Endothelial cell of umbilical vein (primary cell): ENCODE results near the gene ANKS1A. TPM values are rescaled to one million over a fixed set of nuclear protein-coding genes. Genes with fewer than 3 reads are reported as not detected.

Experiments used
- BruUV-seq: library from RNA; stranded (reverse); fragments of 400-500 nt; replicated peaks from 2 replicates; lab custom pipeline; 2021; lab: Mats Ljungman, UMichigan
- CTCF ChIA-PET: fragments of 300-600, 350-600 bp; sonication (Branson Sonifier 250); formaldehyde crosslinking; loops from one replicate; lab custom pipeline; 2021; ENCODE audit warnings: antibody characterized with exemption, inconsistent platforms; lab: Charles Lee
- POLR2A ChIA-PET: fragments of 300-600, 350-600 bp; sonication (Branson Sonifier 250); formaldehyde crosslinking; loops from one replicate; lab custom pipeline; 2021; ENCODE audit warnings: antibody characterized with exemption, inconsistent platforms; lab: Charles Lee
- DNase-seq: peaks from one replicate; pipeline ENCODE4 v3.0.0-alpha.2; 2011; ENCODE audit warnings: low read depth, low spot score
- FAIRE-seq: peaks from 2 replicates; lab custom pipeline; 2011; peaks lifted over from hg19 to GRCh38; lab: Jason Lieb, UNC
- H2AFZ ChIP-seq: 2 replicates; pipeline ENCODE4 v1.6.0; 2012; ENCODE audit warnings: low read depth, low read length, control low read depth, inconsistent platforms
- H3K27ac ChIP-seq: 2 replicates; pipeline ENCODE4 v1.5.1; 2011; ENCODE audit warnings: low read depth, mild to moderate bottlenecking, control low read depth, low read length, moderate library complexity; ENCODE audit not compliant: insufficient read depth
- H3K27me3 ChIP-seq, 2 experiments: 2 replicates each; pipeline versions ENCODE4 v1.6.0 to v1.6.1; 2011; ENCODE audit warnings: low read length in 2 of 2, mixed read lengths in 1 of 2; ENCODE audit not compliant: control insufficient read depth in 2 of 2, insufficient read depth in 2 of 2
- H3K36me3 ChIP-seq, 2 experiments: 2 replicates in 1 of 2; 3 replicates in 1 of 2; pipeline ENCODE4 v1.5.1; 2011; ENCODE audit warnings: low read length in 2 of 2, mild to moderate bottlenecking in 1 of 2, moderate library complexity in 1 of 2; ENCODE audit not compliant: control insufficient read depth in 2 of 2, insufficient read depth in 2 of 2; ENCODE audit errors: extremely low read depth in 1 of 2
- H3K4me1 ChIP-seq: 3 replicates; pipeline ENCODE4 v1.5.1; 2011; ENCODE audit warnings: mild to moderate bottlenecking, low read length; ENCODE audit not compliant: control insufficient read depth, insufficient read depth; ENCODE audit errors: extremely low read depth
- H3K4me2 ChIP-seq: 2 replicates; pipeline ENCODE4 v1.6.1; 2011; ENCODE audit warnings: low read length, control low read depth, mixed read lengths; ENCODE audit not compliant: insufficient read depth
- H3K4me3 ChIP-seq, 3 experiments: fragments of 200-600 bp in 1 of 3; sonication (generic), shearing (Covaris generic) in 1 of 3; replicated peaks in 1 of 3; 2 replicates each; pipeline ENCODE4 v1.5.1; 2011 to 2016; ENCODE audit warnings: control low read depth in 3 of 3, low read length in 3 of 3, mild to moderate bottlenecking in 2 of 3, inconsistent platforms in 1 of 3, low read depth in 1 of 3, moderate library complexity in 1 of 3; ENCODE audit not compliant: insufficient read depth in 1 of 3
- H3K79me2 ChIP-seq: 2 replicates; pipeline ENCODE4 v1.6.0; 2012; ENCODE audit warnings: low read length, inconsistent platforms; ENCODE audit not compliant: control insufficient read depth, insufficient read depth
- H3K9ac ChIP-seq: replicated peaks from 2 replicates; pipeline ENCODE3; 2011; ENCODE audit warnings: low read length, control low read depth; ENCODE audit not compliant: insufficient read depth; ENCODE audit errors: extremely low read depth
- H3K9me1 ChIP-seq: replicated peaks from 3 replicates; pipeline ENCODE4 v1.6.0; 2011; ENCODE audit warnings: mild to moderate bottlenecking, low read length; ENCODE audit not compliant: control insufficient read depth, insufficient read depth; ENCODE audit errors: extremely low read depth
- H3K9me3 ChIP-seq: replicated peaks from 2 replicates; pipeline ENCODE4 v1.5.1; 2012; ENCODE audit warnings: low read length, inconsistent platforms; ENCODE audit not compliant: control insufficient read depth, insufficient read depth
- H4K20me1 ChIP-seq: replicated peaks from 2 replicates; pipeline ENCODE3; 2011; ENCODE audit warnings: mild to moderate bottlenecking, low read length; ENCODE audit not compliant: control insufficient read depth, insufficient read depth; ENCODE audit errors: extremely low read depth
- CTCF ChIP-seq, 2 donors: IDR thresholded peaks; 1 replicate in 1 of 2; 2 replicates in 1 of 2; pipeline ENCODE4 v1.5.1; 2011; ENCODE audit warnings: low read length in 2 of 2, mild to moderate bottlenecking in 2 of 2, moderate library complexity in 2 of 2, control low read depth in 1 of 2, inconsistent platforms in 1 of 2, low read depth in 1 of 2; ENCODE audit not compliant: insufficient read depth in 1 of 2; ENCODE audit errors: extremely low read depth in 1 of 2
- EZH2 ChIP-seq: IDR thresholded peaks from 2 replicates; pipeline ENCODE4 v1.6.1; 2012; ENCODE audit warnings: borderline replicate concordance, low read depth, mild to moderate bottlenecking, moderate library complexity, low read length, inconsistent platforms; ENCODE audit not compliant: severe bottlenecking
- FOS ChIP-seq: IDR thresholded peaks from 2 replicates; pipeline ENCODE4 v1.6.1; 2011; ENCODE audit warnings: mild to moderate bottlenecking, low read length, moderate library complexity, borderline replicate concordance; ENCODE audit not compliant: insufficient read depth
- GATA2 ChIP-seq: IDR thresholded peaks from 2 replicates; pipeline ENCODE4 v1.7.0; 2011; ENCODE audit warnings: low read depth, mild to moderate bottlenecking, moderate library complexity, mixed read lengths, low read length; ENCODE audit not compliant: insufficient read length, insufficient read depth
- JUN ChIP-seq: IDR thresholded peaks from 2 replicates; pipeline ENCODE4 v1.6.1; 2011; ENCODE audit warnings: borderline replicate concordance, low read depth; ENCODE audit not compliant: insufficient read length, insufficient read depth
- MAX ChIP-seq: IDR thresholded peaks from 2 replicates; pipeline ENCODE4 v1.6.1; 2011; ENCODE audit not compliant: insufficient read depth, insufficient read length
- MYC ChIP-seq: IDR thresholded peaks from one replicate; pipeline ENCODE4 v1.6.1; 2011; ENCODE audit warnings: mild to moderate bottlenecking, low read depth, low read length
- POLR2A ChIP-seq: IDR thresholded peaks from 2 replicates; pipeline ENCODE4 v1.6.1; 2012; ENCODE audit warnings: low read depth, mild to moderate bottlenecking, control low read depth, low read length
- POLR2AphosphoS5 ChIP-seq: IDR thresholded peaks from 2 replicates; pipeline ENCODE4 v1.6.1; 2012; ENCODE audit warnings: low read depth, mild to moderate bottlenecking, control low read depth, low read length, moderate library complexity; ENCODE audit not compliant: insufficient read depth
- dilution Hi-C: fragments of 300-500 bp; cut with MboI; formaldehyde crosslinking; loops from one replicate; pipeline ENCODE4 v1.15.0; 2019; ENCODE audit warnings: low sequenced_read_pairs; ENCODE audit not compliant: extremely low pct_ligation_motif_present
- intact Hi-C: fragments of 100-400 bp; cut with micrococcal nuclease; formaldehyde crosslinking; loops from one replicate; pipeline ENCODE4 v1.10.0; 2022
- polyA plus RNA-seq, 4 experiments: library from polyadenylated mRNA; depleted of rRNA in 3 of 4; stranded (reverse) in 3 of 4; unstranded in 1 of 4; fragments of >200 nt; gene quantifications; 2 replicates each; pipeline versions ENCODE4 v1.2.1 to v1.2.3, GENCODE V29; 2011 to 2012; ENCODE audit warnings: missing spikeins in 1 of 4
- total RNA-seq: library from RNA; stranded (reverse); gene quantifications from 2 replicates; pipeline ENCODE4 v1.2.3, GENCODE V29; 2021

The ANKS1A gene
- total and polyA plus RNA-seq, 2 donors (not counting 3 experiments of a cell fraction or from before 2014, with no cell fraction given) = 8.9 to 26.1 TPM

- no TSS peak for BruUV-seq
- no peak for FAIRE-seq
- CTCF ChIA-PET = interaction anchor here (2.2 kb wide), 1 partner anchor 16 kb away, joined by 7 read pairs; the partner anchor contains the start of genes ANKS1A and TAF11
- no peaks in the 10 kb centered on the region for H3K4me1 ChIP-seq
- H4K20me1 ChIP-seq = no peaks in the 10 kb centered on the region
- no peaks in the 10 kb centered on the region for H3K9me1 ChIP-seq
- peaks cover 3 to 27% of the 10 kb centered on the region in 2 experiments for H3K36me3 ChIP-seq
- TF ChIP-seq EZH2 (no peak), FOS (no peak), MAX (no peak), CTCF (IDR thresholded peaks at IDR 0.05; ENCODE audit: extremely low read depth in 1 of 2, insufficient read depth in 1 of 2, low read depth in 1 of 2, low read length in 2 of 2) (no peak), GATA2 (no peak), MYC (no peak), POLR2A (no peak), POLR2AphosphoS5 (no peak), JUN (no peak)
- DNase-seq = no peak
- H3K9ac ChIP-seq = no peak overlapping the region
- POLR2A ChIA-PET = no interaction called here
- no peak overlapping the region for H3K27ac ChIP-seq
- H2AFZ ChIP-seq = no peak overlapping the region
- intact Hi-C loops = no loop called here
- no peaks in the 10 kb centered on the region for H3K9me3 ChIP-seq
- H3K4me3 ChIP-seq = no peak overlapping the region
- dilution Hi-C loops = no loop called here
- H3K4me2 ChIP-seq = no peak overlapping the region
- H3K79me2 ChIP-seq = no peaks in the 10 kb centered on the region
- no peaks in the 10 kb centered on the region for H3K27me3 ChIP-seq
These were observed 17.2 kb upstream of the ANKS1A start for GRCh38 chr6:34871853-34872252.
